Uterus (tissue), 4 donors: Measurements from ENCODE around the gene COX6B1. TPM values are rescaled to one million over a fixed set of nuclear protein-coding genes. Genes with fewer than 3 reads are reported as not detected.

Experiments
- DNase-seq, 2 donors: peaks; one replicate each; pipeline ENCODE4 v3.0.0-alpha.2; 2019 to 2020
- H3K27ac ChIP-seq, 2 donors: fragments of 200-600 bp; sonication (generic); 1 replicate in 1 of 2; 2 replicates in 1 of 2; pipeline ENCODE4 v1.5.1; 2016 to 2018
- H3K27me3 ChIP-seq, 2 donors: fragments of 200-600 bp; sonication (generic); one replicate each; pipeline ENCODE4 v1.5.1; 2018 to 2019; ENCODE audit warnings: control low read depth in 1 of 2
- H3K36me3 ChIP-seq, 2 donors: fragments of 200-600 bp; sonication (generic); one replicate each; pipeline ENCODE4 v1.5.1; 2019; ENCODE audit warnings: control low read depth in 1 of 2
- H3K4me1 ChIP-seq, 2 donors: fragments of 200-600 bp; sonication (generic); one replicate each; pipeline ENCODE4 v1.5.1; 2018 to 2019; ENCODE audit warnings: control low read depth in 1 of 2
- H3K4me3 ChIP-seq, 2 donors: fragments of 200-600 bp; sonication (generic); 1 replicate in 1 of 2; 2 replicates in 1 of 2; pipeline ENCODE4 v1.5.1; 2018 to 2019; ENCODE audit warnings: mild to moderate bottlenecking in 1 of 2
- H3K9me3 ChIP-seq, 2 donors: fragments of 200-600 bp; sonication (generic); one replicate each; pipeline ENCODE4 v1.5.1; 2019; ENCODE audit warnings: control low read depth in 1 of 2
- CTCF ChIP-seq, 4 experiments: fragments of 200-600 bp in 2 of 4; fragments of 450-650 bp in 2 of 4; sonication (generic) in 2 of 4; IDR thresholded peaks; one replicate each; pipeline ENCODE4 v1.5.1; 2016 to 2019; ENCODE audit warnings: antibody characterized with exemption in 4 of 4, mild to moderate bottlenecking in 2 of 4, moderate library complexity in 1 of 4
- POLR2A ChIP-seq, 2 donors: fragments of 450-650 bp; IDR thresholded peaks; one replicate each; pipeline ENCODE4 v1.6.1; 2016; ENCODE audit warnings: antibody characterized with exemption in 2 of 2, mild to moderate bottlenecking in 1 of 2, moderate library complexity in 1 of 2
- intact Hi-C: fragments of 100-400 bp; cut with DNase I; formaldehyde crosslinking; loops from one replicate; pipeline ENCODE4 v1.15.1; 2023; ENCODE audit warnings: low total_unique reads
- total RNA-seq, 4 donors: library from RNA; depleted of rRNA in 3 of 4; stranded (reverse); fragments of >200 nt in 3 of 4; gene quantifications; one replicate each; pipeline versions ENCODE4 v1.1.0 to v1.2.4, GENCODE V29; 2014 to 2023
- donor health status: DM: yes; HTN: yes; CAD: no.

The COX6B1 gene
- total RNA-seq, 4 donors from 2014 or later: 47.4 to 344 (median 208) TPM

GRCh38 chr19:35702223-35703012 lies 54.3 kb downstream of the COX6B1 start:
- no peaks in the 10 kb centered on the region for H3K27me3 ChIP-seq
- peak overlapping the region; percentile 45 to 51 for H3K4me3 ChIP-seq
- H3K36me3 ChIP-seq: no peaks in the 10 kb centered on the region
- no peak for TF ChIP-seq CTCF (IDR thresholded peaks at IDR 0.05)
- TF ChIP-seq POLR2A (IDR thresholded peaks at IDR 0.05): no peak
- intact Hi-C loops: no loop called here
- peak; percentile 92 to 96 for DNase-seq
- H3K4me1 ChIP-seq: no peaks in the 10 kb centered on the region
- H3K9me3 ChIP-seq: no peaks in the 10 kb centered on the region
- peak overlapping the region in 1 of 2 donors; percentile 43 for H3K27ac ChIP-seq

- DNase-seq: no peak
- Histone ChIP-seq H3K27ac (no peak overlapping the region), H3K4me3 (no peak overlapping the region), H3K9me3 (no peaks in the 10 kb centered on the region), H3K36me3 (no peaks in the 10 kb centered on the region), H3K27me3 (no peaks in the 10 kb centered on the region), H3K4me1 (no peaks in the 10 kb centered on the region)
- TF ChIP-seq CTCF (IDR thresholded peaks at IDR 0.05): no peak
- no peak for TF ChIP-seq POLR2A (IDR thresholded peaks at IDR 0.05)
- intact Hi-C loops: no loop called here
Measured at GRCh38 chr19:35703343-35703742, 55.2 kb downstream of the COX6B1 start.

GRCh38 chr19:35704218-35704617 lies 56.1 kb downstream of the COX6B1 start, which contains the start of gene ZBTB32:
ZBTB32 (plus strand) TSS chr19:35704558; CDS start chr19:35714627, 10,069 bp downstream.
- H3K9me3 ChIP-seq: no peaks in the 10 kb centered on the region
- H3K4me3 ChIP-seq: no peak within 1 kb of the TSS
- H3K4me1 ChIP-seq: no peaks in the 10 kb centered on the region
- no peaks in the 10 kb centered on the region for H3K36me3 ChIP-seq
- H3K27me3 ChIP-seq: no peaks in the 10 kb centered on the region
- TF ChIP-seq POLR2A (IDR thresholded peaks at IDR 0.05) (no peak), CTCF (IDR thresholded peaks at IDR 0.05) (no peak)
- H3K27ac ChIP-seq: no peak within 1 kb of the TSS
- DNase-seq: no peak
- intact Hi-C loops: no loop called here

Other genes with a start within 250 kb of the COX6B1 start
- under 1 TPM in 2 of 4 donors, not detected in 2; 0.21 TPM for gene FFAR2, start 200.1 kb upstream of the COX6B1 start, total RNA-seq
- gene KRTDAP, start 157.9 kb upstream of the COX6B1 start, total RNA-seq: not detected
- 10 to 100 TPM in 3 of 4 donors, 1 to 10 TPM in 1; 4.4 to 73.7 (median 39.5) TPM for gene DMKN, start 134.7 kb upstream of the COX6B1 start, total RNA-seq
- gene SBSN, start 120.0 kb upstream of the COX6B1 start, total RNA-seq: under 1 TPM in 1 of 4 donors, not detected in 3; 0.37 TPM
- not detected for gene GAPDHS, start 114.9 kb upstream of the COX6B1 start, total RNA-seq
- 100 to 1,000 TPM in 1 of 4 donors, 10 to 100 TPM in 3; 34.6 to 111 (median 50.0) TPM for gene TMEM147, start 102.7 kb upstream of the COX6B1 start, total RNA-seq
- under 1 TPM in 1 of 4 donors, not detected in 3; 0.14 TPM for gene ATP4A, start 84.7 kb upstream of the COX6B1 start, total RNA-seq
- gene PMIS2, start 62.1 kb upstream of the COX6B1 start, total RNA-seq: not detected
- 10 to 100 TPM in 3 of 4 donors, 1 to 10 TPM in 1; 6.1 to 37.9 (median 17.7) TPM for gene HAUS5, start 35.6 kb upstream of the COX6B1 start, total RNA-seq
- gene RBM42, start 19.3 kb upstream of the COX6B1 start, total RNA-seq: 10 to 100 TPM; 23.8 to 60.0 (median 31.5) TPM
- gene ETV2, start 6.6 kb upstream of the COX6B1 start, total RNA-seq: 1 to 10 TPM in 1 of 4 donors, under 1 TPM in 1, not detected in 2; 0.48 to 1.6 TPM
- under 1 TPM in 1 of 4 donors, not detected in 3; 0.91 TPM for gene UPK1A, start 18.2 kb downstream of the COX6B1 start, total RNA-seq
- gene ZBTB32, start 56.2 kb downstream of the COX6B1 start, total RNA-seq: not detected
- gene KMT2B, start 69.7 kb downstream of the COX6B1 start, total RNA-seq: 10 to 100 TPM in 3 of 4 donors, 1 to 10 TPM in 1; 5.0 to 60.8 (median 16.8) TPM
- 1 to 10 TPM in 3 of 4 donors, under 1 TPM in 1; 0.77 to 5.3 (median 2.2) TPM for gene IGFLR1, start 94.1 kb downstream of the COX6B1 start, total RNA-seq
- gene U2AF1L4, start 97.1 kb downstream of the COX6B1 start, total RNA-seq: 100 to 1,000 TPM in 1 of 4 donors, 10 to 100 TPM in 2, 1 to 10 TPM in 1; 6.5 to 116 (median 19.5) TPM
- gene PSENEN, start 97.3 kb downstream of the COX6B1 start, total RNA-seq: 10 to 100 TPM in 3 of 4 donors, 1 to 10 TPM in 1; 5.3 to 37.3 (median 18.8) TPM
- gene LIN37, start 100.3 kb downstream of the COX6B1 start, total RNA-seq: 10 to 100 TPM in 3 of 4 donors, 1 to 10 TPM in 1; 6.8 to 31.6 (median 16.9) TPM
- 100 to 1,000 TPM in 3 of 4 donors, 10 to 100 TPM in 1; 24.5 to 217 (median 134) TPM for gene HSPB6, start 108.7 kb downstream of the COX6B1 start, total RNA-seq
- 10 to 100 TPM in 1 of 4 donors, 1 to 10 TPM in 3; 1.0 to 52.6 (median 4.1) TPM for gene PROSER3, start 109.9 kb downstream of the COX6B1 start, total RNA-seq
- 10 to 100 TPM in 2 of 4 donors, 1 to 10 TPM in 1, under 1 TPM in 1; 0.26 to 43.4 (median 8.9) TPM for gene ARHGAP33, start 127.2 kb downstream of the COX6B1 start, total RNA-seq
- not detected for gene PRODH2, start 164.5 kb downstream of the COX6B1 start, total RNA-seq
- under 1 TPM in 1 of 4 donors, not detected in 3; 0.14 TPM for gene NPHS1, start 204.2 kb downstream of the COX6B1 start, total RNA-seq
- 1 to 10 TPM in 1 of 4 donors, under 1 TPM in 1, not detected in 2; 0.55 to 2.8 TPM for gene KIRREL2, start 208.6 kb downstream of the COX6B1 start, total RNA-seq
- 10 to 100 TPM in 1 of 4 donors, 1 to 10 TPM in 1, not detected in 2; 6.1 to 16.2 TPM for gene APLP1, start 220.3 kb downstream of the COX6B1 start, total RNA-seq